Fibroblast of gingiva (primary cell): ENCODE measurements around the gene TSGA10.
"Not testable (repeated sequence)": the region's sequence is repeated elsewhere in the genome, so short reads cannot be mapped to it uniquely, and the experiment has no call there.

Experiments used
- DNase-seq: peaks from one replicate; pipeline ENCODE4 v3.0.0-alpha.2; 2011; ENCODE audit warnings: low read depth

Gene TSGA10

GRCh38 chr2:99152199-99152895, 2.4 kb downstream of the TSGA10 start:
- no peak for DNase-seq

GRCh38 chr2:99150706-99151105, 4.0 kb downstream of the TSGA10 start:
- no peak for DNase-seq

DNA sequence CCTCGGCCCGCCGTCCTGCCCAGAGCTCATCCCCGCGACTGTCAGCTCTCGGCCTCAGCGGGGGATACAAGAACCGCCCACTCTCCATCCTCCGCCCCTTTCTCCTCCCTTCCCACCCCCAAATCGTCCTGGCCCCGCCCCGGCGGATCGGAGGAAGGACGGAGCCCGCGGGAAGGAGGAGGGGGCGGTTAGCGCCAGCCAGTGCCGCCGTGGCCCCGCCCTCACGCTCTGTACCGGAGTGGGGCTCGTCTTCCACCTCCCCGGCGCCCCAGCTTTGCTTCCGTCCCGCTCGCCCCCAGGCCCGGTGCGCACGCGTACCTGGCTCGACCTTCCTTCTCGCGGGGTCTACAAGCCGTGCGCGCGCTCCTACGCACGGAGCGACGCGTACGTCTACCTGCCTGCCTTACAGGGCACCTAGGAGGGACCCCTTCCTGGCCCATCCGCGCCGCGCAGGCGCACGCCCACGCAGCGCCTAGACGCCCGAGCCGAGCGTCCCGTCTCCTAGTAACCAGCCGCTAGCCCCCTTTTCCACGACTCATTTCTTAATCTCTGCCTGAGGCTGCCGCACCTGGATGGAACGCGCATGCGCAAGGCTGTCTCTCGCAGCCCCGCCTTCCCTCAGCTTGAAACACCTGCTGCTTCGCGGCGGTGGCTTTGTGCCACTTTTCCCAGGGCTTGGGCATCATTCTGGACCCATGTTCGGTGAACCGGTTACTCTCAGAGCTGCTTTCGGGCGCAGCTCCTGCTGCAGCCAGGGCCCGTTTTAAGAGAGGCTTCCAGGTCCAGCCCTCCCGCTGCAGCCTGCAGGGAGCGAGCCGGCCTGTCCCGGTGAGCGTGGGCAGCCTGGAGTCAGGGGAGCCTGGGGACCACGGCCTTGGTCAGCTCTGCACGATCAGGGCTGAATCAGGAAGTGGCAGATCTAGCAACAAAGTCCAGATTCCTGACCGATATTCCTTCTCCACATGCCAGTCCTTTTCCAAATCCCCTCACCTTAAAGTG, 13.3 kb downstream of the TSGA10 start, which contains the start of gene C2orf15:
Gene C2orf15 (plus strand): TSS at position 598 of the 999 bp plus-strand sequence. CDS start 8,852 bp downstream, outside the sequence.
- peak; percentile 74 for DNase-seq

DNA sequence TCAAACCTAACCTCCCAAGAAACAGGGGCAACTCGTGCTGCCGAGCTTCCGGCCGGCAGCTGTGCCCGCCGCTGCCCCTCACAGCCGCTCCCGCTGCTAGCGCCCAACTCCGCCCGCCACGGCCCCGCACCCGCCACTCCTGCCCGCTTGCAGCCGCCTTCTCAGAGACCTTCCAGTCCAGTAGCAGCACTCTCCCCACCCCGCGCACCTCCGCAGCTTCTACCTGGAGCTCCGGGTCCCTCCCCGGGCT, 14.0 kb downstream of the TSGA10 start:
- DNase-seq = no peak

GRCh38 chr2:99140056-99140859, 14.5 kb downstream of the TSGA10 start:
- peak; percentile 14 for DNase-seq

- no peak for DNase-seq
Observed at GRCh38 chr2:99139003-99139402, 15.7 kb downstream of the TSGA10 start.

DNA sequence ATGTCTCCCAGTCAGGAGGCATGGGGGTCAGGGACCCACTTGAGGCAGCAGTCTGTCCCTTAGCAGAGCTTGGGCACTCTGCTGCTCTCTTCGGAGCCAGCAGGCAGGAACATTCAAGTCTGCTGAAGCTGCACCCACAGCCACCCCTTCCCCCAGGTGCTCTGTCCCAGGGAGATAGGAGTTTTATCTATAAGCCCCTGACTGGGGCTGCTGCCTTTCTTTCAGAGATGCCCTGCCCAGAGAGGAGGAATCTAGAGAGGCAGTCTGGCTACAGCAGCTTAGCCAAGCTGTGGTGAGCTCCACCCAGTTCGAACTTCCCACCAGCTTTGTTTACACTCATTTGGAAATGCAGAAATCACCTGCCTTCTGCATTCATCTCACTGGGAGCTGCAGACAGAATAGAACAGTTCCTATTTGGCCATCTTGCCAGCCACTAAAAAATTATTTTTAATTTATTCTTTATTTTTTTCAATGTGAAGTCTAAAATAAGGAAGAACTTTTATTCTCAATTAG, 19.6 kb downstream of the TSGA10 start:
- not testable (repeated sequence) for DNase-seq

DNA sequence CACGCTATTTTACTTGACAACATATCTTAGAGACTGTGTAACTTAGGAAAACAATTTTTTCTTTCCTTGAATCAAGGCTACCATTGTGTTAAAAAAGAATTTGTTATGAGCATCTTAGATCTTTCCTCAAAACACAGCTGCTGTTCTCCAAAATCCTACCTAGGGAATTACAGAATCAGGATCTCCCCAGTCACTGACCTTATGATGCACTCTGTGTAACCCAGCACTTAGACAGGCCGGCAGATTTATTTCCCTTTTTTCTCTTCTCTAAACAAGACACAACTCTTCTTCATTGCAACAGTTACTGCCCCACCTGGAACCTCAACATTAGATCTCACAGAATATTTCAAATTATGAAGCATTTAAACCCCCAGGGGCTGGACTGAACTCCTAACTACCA, 26.8 kb downstream of the TSGA10 start:
- no peak for DNase-seq

DNA sequence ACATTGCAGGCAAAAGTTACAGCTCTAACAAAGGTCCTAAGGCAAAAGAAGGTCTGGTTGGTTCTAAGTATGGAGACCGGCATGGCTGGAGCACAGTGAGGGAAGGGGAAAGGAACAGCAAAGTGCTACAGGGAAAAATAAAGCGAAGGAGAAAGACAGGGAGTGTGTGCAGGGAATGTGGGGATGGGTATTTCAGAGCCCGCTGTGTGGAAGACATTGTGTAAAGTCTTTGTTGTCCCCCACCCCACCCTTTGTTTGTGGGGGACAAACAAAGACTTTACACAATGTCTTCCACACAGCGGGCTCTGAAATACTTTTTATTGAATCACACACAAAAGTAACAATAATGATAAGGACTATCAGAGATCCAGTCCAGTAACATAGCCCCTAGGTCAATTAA, 42.1 kb downstream of the TSGA10 start:
- no peak for DNase-seq

GRCh38 chr2:99111945-99112344, 42.8 kb downstream of the TSGA10 start:
- no peak for DNase-seq

DNA sequence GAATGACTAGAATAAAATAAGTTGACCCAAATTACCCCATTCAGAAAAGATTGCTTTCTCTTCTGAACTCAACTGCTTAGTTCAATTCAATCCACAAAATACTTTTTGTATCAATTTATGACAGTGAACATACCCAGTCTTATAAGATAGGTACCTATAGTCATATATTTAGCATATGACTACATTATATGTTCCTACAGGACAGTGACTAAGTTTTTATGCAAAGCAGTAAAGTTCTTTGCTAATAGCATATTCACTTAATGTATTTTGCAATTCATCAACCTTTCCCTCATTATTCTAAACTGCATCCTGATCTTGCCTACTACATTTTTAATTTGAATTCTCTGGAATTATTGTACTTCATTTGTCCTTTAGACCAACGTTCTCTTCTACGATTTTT, 43.5 kb downstream of the TSGA10 start:
- DNase-seq = no peak

GRCh38 chr2:99106913-99107312, 47.8 kb downstream of the TSGA10 start:
- DNase-seq = no peak

GRCh38 chr2:99104006-99104405, 50.7 kb downstream of the TSGA10 start:
- no peak for DNase-seq

GRCh38 chr2:99101697-99102096, 53.0 kb downstream of the TSGA10 start:
- peak; percentile 22 for DNase-seq

DNA sequence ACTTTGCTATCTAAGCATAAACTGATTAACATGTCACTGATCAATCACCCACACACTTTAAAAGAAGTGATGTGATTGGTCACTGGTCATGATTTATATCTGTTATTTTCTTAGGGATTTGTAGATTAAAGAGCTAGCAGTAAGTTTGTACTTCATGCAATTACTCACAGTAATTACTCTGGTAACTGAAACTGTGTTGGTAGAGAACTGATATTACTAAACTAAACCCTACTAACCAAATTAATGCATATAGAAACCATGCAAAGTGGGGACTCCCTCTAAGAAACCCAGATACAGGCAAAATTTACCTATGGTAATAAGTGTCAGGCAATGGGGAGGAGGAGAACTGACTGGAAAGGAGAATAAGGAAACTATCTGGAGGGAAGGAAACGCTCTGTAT, 58.0 kb downstream of the TSGA10 start:
- DNase-seq = no peak

DNA sequence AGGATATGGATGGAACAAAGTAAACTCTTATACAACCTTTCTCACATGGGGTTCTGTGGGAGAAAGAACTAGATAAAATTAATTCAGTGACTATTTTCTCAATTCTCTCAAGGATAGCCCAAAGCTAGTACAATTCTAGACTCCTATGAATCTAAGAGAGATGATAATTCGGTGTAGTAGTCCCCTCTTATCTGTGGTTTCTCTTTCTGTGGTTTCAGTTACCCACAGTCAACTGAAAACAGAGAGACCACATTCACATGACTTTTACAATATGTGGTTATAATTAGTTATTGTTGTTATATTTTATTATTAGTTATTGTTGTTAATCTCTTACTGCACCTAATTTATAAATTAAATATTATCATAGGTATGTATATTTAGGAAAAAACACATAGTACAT, 66.7 kb downstream of the TSGA10 start:
- no peak for DNase-seq

DNA sequence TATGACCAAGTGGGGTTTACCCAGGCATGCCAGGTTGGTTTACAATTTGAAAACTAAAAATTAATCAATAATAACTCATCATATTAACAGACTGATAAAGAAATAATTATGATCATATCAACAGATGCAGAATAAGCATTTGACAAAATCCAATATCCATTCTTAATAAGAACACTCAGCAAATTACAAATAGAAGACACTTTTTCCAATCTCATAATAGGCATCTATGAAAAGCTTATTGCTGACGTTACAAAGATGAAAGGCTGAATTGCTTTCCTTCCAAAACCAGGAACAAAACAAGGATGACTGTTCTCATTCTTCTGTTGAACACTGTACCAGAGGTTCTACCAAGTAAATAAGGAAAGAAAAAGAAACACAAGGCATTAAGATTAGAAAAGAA, 68.4 kb downstream of the TSGA10 start:
- DNase-seq = no peak

- DNase-seq = no peak
Observed at GRCh38 chr2:99085421-99085820, 69.3 kb downstream of the TSGA10 start.

GRCh38 chr2:99084256-99084655, 70.5 kb downstream of the TSGA10 start:
- no peak for DNase-seq

DNA sequence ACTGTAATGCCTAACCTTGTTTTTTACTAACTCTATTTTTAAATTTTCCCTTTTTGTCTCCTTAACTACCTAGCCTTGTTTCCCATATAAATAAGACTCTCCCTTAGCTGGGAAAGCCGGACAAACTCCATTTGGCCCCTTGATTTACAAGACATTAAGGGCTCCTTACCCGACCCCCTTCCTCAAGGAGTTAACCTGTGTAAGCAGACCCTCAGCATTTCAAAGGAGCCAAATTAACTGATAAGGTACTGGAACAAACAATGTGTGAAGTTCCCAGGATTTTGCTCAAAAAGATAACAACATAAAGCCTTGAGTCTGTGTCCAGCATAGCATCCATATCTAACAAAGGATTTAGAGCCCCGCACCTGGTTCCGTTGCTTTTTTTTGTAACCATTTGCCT, 72.9 kb downstream of the TSGA10 start:
- DNase-seq = no peak

DNA sequence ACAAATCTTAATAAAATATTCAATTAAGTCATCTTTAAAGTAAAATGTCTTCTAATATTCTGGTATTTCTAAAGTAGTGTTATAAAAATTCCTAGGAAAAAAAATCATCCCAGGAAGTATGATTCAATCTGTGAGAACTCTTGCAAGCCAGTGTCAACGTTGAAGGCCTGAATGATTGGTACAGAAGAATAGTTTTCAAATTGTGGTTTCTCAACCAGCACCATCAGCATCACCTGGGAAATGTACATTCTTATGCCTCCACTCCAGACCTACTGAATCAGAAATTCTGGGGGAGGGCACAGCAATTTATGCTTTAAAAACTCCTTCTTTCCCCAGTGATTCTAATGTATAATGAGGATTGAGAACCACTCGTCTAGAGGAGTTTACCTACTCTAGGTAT, 75.5 kb downstream of the TSGA10 start:
- no peak for DNase-seq

DNA sequence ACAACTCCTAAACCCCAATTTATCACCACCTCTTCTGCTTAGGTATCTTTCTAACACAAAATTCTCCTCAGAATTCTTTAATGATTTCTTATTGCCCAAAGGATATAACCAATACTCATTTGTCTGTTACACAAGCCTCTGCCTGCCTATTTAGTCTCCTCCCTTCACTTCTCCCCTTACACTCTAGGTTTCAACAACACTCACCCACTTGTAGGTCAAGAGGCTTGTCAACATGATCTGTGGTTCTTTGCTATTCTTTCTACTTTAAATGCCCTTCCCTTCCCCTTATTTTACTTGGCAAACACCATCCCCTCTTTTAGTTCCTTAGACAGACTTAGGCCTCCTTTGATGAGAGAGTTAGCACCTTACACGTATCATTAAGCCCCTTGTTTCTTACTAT, 82.2 kb downstream of the TSGA10 start:
- DNase-seq = no peak
